ENCODE measurements around the gene ANKRD22.
"Not testable (repeated sequence)": the region's sequence is repeated elsewhere in the genome, so short reads cannot be mapped to it uniquely, and the experiment has no call there.

The ANKRD22 gene

DNA sequence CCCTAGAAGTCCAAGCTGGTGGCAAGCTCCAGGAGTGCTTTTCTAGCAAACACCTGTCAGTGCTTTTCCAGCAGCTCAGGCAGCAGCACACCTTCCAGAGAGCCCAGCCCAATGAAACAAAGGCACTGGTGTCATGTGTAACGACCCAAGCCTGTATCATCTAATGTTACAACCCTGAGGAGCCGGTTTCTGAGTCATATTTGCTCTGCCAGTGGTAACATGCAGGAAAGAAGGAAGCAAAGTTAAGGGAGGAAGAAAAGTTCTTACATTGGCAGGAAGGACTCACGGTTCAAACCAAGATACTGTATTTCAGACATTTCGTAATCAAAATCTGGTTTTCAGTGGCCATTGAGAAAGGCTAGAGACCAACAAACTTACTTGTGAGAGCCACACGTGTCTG, at the start of gene ANKRD22:
Gene ANKRD22, minus strand, starts transcription at position 139 of the 400 bp plus-strand sequence. CDS start 237 bp downstream, outside the sequence.
- DNase-seq (ENCODE audit: low spot score) = no peak

GRCh38 chr10:88899886-88900285, 48.2 kb upstream of the ANKRD22 start:
- no peak for DNase-seq (ENCODE audit: low spot score)

GRCh38 chr10:88898727-88899126, 47.1 kb upstream of the ANKRD22 start:
- no peak for DNase-seq (ENCODE audit: low spot score)

DNA sequence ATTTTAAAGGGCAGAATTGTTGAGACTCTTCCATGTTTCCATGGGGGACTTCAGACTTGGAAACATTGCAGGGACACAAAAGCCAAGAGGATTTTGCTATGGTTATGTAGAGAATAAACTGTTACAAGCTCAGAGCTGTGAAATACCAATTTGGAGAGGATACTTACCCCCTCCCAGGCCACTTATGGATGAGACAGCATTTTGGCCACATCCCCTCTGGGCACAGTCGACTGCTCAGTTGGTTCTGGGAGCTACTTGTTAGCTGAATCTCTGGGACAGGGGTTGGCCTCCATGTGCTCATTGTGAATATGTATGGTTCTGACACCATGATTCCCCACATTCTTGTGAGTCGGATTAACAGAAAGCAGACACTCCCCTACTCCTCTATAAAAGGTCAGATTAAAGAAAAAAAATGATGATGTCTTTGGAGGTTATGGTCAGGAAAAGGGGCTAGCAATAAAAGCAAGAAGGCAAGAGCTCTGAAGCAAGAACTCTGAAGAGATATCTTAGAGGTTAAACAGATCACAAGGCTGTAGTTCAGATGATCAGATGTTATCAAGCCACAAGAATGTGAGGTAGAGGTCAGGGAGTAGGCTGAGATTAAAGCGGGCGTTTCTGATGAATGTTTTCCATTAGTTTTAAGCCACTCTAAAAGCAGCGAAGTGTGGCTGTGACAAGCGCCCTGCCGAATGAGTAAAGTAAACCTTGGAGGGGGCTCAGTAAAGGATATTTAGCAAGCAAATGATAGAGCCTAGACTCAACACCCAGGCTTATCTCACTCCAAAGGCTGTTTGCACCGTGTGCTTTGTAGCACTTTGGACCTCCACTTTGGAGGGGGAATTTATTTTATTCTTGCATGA, 45.6 kb upstream of the ANKRD22 start:
- DNase-seq (ENCODE audit: low spot score) = no peak

DNA sequence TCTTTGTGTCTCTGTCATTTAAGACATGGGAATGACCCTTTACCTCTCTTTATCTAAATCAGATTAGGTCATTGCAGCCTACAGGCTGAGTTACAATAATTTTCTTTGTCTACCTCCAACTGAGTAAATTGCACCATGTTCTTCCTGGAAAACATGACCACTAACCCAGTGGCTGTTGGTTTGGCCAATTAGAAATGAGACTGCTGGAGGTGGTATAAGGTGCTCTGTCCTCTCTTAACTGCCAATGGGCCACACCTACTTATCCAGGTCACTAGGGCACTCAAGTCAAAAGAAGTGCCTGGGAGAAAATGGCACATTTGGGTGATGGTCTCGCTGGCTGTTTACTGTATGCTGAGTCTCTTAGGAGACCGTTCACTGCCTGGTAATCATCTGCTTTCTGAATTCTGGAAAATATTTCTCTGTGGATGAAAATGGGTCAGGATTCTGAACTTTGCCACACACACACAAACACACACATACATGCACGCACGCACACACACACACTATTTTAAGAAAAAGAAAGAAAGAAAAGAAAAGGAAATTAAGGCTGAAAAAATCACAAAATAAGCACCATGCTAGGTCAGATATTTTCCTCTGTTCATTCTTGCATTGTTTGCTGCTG, 44.8 kb upstream of the ANKRD22 start:
- DNase-seq (ENCODE audit: low spot score) = no peak

- no peak for DNase-seq (ENCODE audit: low spot score)
Observed at GRCh38 chr10:88895250-88895649, 43.6 kb upstream of the ANKRD22 start.

DNA sequence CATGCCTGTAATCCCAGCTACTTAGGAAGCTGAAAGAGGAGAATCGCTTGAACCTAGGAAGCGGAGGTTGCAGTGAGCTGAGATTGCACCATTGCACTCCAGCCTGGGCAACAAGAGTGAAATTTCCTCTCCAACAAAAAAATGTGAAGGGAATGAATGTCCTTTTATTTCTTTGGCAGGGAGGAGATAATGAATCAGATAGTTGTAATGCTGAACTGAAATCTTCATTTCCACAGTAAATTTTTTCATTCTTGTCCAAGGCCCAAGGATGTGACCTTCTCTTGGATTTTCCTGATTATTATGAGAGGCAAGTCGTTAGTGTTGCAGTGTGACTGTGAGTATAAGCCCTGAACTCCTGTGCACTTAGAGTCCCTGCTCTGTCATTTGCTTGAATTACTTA, 42.0 kb upstream of the ANKRD22 start:
- no peak for DNase-seq (ENCODE audit: low spot score)

- no peak for DNase-seq (ENCODE audit: low spot score)
Observed at GRCh38 chr10:88892222-88892967, 40.8 kb upstream of the ANKRD22 start.

DNA sequence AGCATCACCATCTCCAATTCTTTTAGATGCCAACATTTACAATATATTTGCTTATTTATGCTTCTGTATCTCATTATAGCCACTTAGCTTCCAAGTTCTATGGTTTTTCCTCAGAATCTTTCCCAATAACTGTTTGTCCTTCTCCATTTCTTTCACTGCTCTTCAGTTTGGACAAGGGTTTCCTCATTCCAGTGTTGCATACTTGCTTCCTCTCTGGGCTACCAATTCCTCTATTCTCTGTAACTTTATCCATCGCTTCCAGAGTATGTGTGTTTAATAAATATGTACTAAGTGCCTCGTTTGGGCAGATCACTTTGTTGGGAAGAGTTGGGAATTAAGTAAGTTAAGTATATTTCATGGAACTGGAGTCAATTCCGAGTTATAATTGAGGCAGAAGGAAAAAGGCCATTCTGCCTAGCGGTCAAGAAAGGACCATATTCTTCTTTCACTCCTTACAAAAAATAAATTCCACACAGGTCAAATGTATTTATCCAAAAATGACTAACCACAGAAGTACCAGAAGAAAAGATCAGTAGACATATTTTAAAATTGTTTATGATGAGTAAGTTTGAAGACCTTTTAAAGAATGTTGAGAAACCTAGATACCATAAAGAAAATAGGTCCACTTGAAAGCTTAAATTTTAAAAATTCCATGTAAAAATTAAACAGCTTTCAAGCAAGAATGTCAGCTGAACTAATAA, 39.2 kb upstream of the ANKRD22 start:
- DNase-seq (ENCODE audit: low spot score) = no peak

DNA sequence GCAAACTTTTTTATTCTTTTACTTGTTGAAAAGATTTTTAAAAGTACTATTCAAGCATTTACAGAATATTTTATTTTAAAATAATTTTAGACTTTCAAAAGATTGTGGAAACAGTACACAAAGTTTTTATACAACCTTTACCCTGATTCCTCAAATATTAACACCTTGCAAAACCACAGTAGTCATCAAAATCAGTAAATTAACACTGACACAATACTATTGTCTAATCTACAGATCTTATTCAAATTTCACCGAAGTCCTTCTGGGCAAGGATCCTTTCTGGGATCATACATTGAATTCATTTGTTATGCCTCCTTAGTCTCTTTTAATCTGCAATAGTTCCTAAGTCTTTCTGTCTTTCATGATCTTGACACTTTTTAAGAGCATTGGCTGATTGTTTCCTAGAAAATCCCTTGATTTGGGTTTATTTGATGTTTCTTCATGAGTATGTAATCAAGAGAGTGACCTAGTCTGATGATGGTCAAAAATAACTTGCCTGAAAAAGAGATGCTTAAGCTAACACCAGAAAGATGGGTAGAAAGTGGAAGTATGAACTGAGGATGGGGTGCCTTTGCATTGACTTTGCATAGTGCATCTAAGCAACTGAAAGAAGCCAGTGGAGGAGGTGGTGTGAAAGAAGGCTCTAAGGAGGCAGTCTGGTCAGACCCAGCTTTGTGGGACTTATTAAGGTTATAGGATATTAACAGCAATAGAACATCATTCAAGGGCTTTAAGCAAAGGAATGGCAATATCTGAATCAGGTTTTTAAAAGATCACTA, 38.1 kb upstream of the ANKRD22 start:
- DNase-seq (ENCODE audit: low spot score) = no peak

GRCh38 chr10:88888810-88889445, 37.3 kb upstream of the ANKRD22 start:
- DNase-seq (ENCODE audit: low spot score) = no peak

DNA sequence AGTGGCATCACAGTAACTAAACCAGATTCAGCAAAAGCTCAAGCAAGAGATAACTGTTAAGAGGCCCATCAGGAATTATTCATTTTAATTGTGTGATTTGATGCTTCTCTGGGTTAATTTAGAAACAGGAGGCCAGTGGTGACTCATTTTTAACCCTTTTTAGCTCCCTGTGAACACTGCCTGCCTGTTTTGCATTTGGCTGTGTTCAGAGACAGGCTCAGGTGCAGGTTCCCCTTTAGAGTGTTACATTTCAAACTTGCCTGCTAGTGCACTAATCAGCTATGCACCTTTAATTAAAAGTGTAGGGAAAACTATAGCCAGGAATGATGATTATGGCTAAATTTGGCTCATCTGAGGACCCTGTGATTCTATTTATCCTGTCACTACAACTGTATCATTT, 34.9 kb upstream of the ANKRD22 start:
- no peak for DNase-seq (ENCODE audit: low spot score)

DNA sequence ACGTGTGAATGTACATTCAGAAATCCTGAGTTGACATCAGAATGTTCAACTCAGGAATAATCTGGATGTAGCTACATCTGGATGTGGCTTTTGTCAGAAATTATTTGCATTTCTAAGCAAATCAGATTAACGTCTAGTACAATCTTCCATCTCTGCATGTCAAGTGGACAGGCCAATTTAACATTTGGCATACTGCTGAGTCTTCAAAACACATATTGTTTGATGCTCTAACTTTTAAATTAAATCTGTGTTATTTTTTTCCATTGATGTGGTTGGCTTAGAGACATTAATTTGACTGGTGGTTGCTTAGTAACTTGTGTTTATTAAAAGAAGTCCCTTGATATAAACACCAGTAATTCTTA, 31.8 kb upstream of the ANKRD22 start:
- DNase-seq (ENCODE audit: low spot score) = no peak

DNA sequence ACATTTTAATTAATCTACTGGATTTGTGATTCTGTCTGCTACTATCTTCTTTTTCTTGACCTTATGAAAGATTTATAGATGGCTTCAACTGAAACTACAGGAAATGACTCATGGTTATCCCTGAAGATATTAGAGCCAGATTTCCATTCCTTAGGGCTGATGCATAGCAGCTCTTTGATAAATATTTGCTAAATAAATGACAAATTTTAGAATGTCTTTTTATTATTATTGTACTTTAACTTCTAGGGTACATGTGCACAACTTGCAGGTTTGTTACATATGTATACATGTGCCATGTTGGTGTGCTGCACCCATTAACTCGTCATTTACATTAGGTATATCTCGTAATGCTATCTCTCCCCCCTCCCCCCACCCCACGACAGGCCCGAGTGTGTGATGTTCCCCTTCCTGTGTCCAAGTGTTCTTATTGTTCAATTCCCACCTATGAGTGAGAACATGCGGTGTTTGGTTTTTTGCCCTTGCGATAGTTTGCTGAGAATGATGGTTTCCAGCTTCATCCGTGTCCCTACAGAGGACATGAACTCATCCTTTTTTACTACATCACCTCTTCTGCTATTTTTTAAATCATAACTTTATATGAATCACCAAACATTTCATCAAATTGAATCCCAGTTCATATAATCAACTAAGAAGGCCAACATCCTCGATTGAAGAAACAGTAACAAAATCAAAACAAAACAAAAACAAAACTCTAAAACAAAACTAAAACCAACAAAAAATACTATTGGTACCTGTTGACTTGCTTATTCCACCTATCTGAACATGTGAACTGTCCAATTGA, 31.2 kb upstream of the ANKRD22 start:
- DNase-seq (ENCODE audit: low spot score) = not testable (repeated sequence)

GRCh38 chr10:88881922-88882645, 30.4 kb upstream of the ANKRD22 start:
- DNase-seq (ENCODE audit: low spot score) = no peak

GRCh38 chr10:88881320-88881719, 29.7 kb upstream of the ANKRD22 start:
- no peak for DNase-seq (ENCODE audit: low spot score)

- DNase-seq (ENCODE audit: low spot score) = peak; percentile 69
Observed at GRCh38 chr10:88880282-88881076, 28.8 kb upstream of the ANKRD22 start.

DNA sequence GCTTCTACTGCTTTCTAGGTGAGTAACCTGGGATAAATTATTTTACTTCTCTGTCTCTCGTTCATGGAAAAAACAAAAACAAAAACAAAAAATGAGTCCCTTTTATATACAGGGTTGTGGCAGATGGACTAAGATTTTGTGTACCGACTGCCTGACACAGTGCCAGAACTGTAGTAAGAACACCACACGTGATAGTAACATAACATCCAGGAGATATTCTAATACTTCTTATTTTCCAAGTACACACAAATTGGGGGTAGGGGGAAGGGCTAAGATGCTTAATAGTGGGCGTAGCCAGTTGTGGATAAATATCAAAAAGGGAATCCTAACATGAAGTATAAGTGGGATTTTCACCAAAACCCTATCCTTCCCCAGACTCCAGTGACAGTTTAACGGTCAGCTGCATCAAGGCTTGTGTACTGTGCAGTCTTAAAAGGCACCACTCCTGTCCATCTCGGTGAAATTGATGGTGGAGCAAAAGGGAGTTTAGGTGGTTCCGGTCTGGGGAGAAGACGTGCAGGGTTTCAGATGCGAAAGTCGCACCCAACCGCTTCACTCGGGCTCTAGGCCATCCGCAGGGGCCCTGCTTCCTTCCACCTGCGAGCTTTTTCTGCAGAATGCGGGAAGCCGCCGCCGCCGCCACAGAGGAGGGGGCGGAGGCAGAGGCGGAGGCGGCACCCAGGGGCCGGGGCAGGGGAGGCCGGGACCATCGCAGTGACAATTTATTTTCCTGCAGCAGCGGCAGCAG, 28.1 kb upstream of the ANKRD22 start, which contains the start of gene STAMBPL1:
Gene STAMBPL1, plus strand, starts transcription at position 712 of the 748 bp plus-strand sequence. CDS start 21,464 bp downstream, outside the sequence.
- DNase-seq (ENCODE audit: low spot score) = peak; percentile 37

All from putamen (tissue), 1 donor.